H1 (cell line): ENCODE measurements around the gene RIMBP2. TPM values are rescaled to one million over a fixed set of nuclear protein-coding genes. Genes with fewer than 3 reads are reported as not detected.

Experiments used
- CTCF ChIA-PET: fragments of 300-600 bp; sonication (Branson Sonifier 250); formaldehyde crosslinking; loops from one replicate; lab custom pipeline; 2021; ENCODE audit not compliant: partially characterized antibody; lab: Charles Lee
- POLR2A ChIA-PET: fragments of 300-600 bp; sonication (Branson Sonifier 250); formaldehyde crosslinking; loops from one replicate; lab custom pipeline; 2021; ENCODE audit warnings: inconsistent platforms; ENCODE audit not compliant: partially characterized antibody; lab: Charles Lee
- DNase-seq, 2 experiments: peaks; one replicate each; pipeline versions ENCODE4 v3.0.0 to v3.0.0-alpha.2; 2010 to 2022; ENCODE audit warnings: low spot score in 2 of 2, low read depth in 1 of 2, mixed read lengths in 1 of 2
- FAIRE-seq: peaks from 2 replicates; lab custom pipeline; 2011; peaks lifted over from hg19 to GRCh38; lab: Jason Lieb, UNC
- H2AFZ ChIP-seq: 2 replicates; pipeline ENCODE4 v1.8.1; 2012; ENCODE audit warnings: low read length, inconsistent platforms
- H2AK5ac ChIP-seq: 2 replicates; pipeline ENCODE4 v1.6.1; 2013; ENCODE audit warnings: low read depth, low read length
- H2BK120ac ChIP-seq: replicated peaks from 2 replicates; pipeline ENCODE3; 2013; ENCODE audit warnings: low read depth, low read length, inconsistent platforms
- H2BK12ac ChIP-seq: 2 replicates; pipeline ENCODE4 v1.6.1; 2013; ENCODE audit warnings: low read depth, low read length
- H2BK15ac ChIP-seq: 2 replicates; pipeline ENCODE4 v1.6.1; 2013; ENCODE audit warnings: low read length
- H2BK20ac ChIP-seq: 2 replicates; pipeline ENCODE4 v1.6.1; 2013; ENCODE audit warnings: low read length
- H2BK5ac ChIP-seq: 2 replicates; pipeline ENCODE4 v1.6.1; 2013; ENCODE audit warnings: low read depth, low read length
- H3K14ac ChIP-seq: 2 replicates; pipeline ENCODE4 v1.6.1; 2013; ENCODE audit warnings: inconsistent platforms; ENCODE audit not compliant: insufficient read length
- H3K18ac ChIP-seq: 2 replicates; pipeline ENCODE4 v1.6.1; 2013; ENCODE audit warnings: low read length; ENCODE audit errors: extremely low read depth
- H3K23ac ChIP-seq: 2 replicates; pipeline ENCODE4 v1.6.1; 2013; ENCODE audit warnings: inconsistent platforms; ENCODE audit not compliant: insufficient read length
- H3K23me2 ChIP-seq: 2 replicates; pipeline ENCODE4 v1.6.1; 2013; ENCODE audit warnings: low read depth, low read length
- H3K27ac ChIP-seq: 2 replicates; pipeline ENCODE4 v1.6.1; 2011; ENCODE audit warnings: low read depth, low read length, inconsistent platforms
- H3K27me3 ChIP-seq, 4 experiments: replicated peaks in 1 of 4; 1 replicate in 1 of 4; 2 replicates in 3 of 4; pipeline versions ENCODE4 v1.6.1 to v1.8.1; 2011 to 2013; ENCODE audit warnings: low read length in 3 of 4, mild to moderate bottlenecking in 3 of 4, inconsistent platforms in 2 of 4, mixed read lengths in 2 of 4, moderate library complexity in 1 of 4; ENCODE audit not compliant: control insufficient read depth in 3 of 4, insufficient read depth in 3 of 4; ENCODE audit errors: extremely low read depth in 1 of 4
- H3K36me3 ChIP-seq, 4 experiments: 2 replicates each; pipeline versions ENCODE4 v1.6.1 to v1.8.1; 2011 to 2013; ENCODE audit warnings: mild to moderate bottlenecking in 4 of 4, low read length in 3 of 4, moderate library complexity in 2 of 4, control low read depth in 1 of 4, inconsistent platforms in 1 of 4; ENCODE audit not compliant: insufficient read depth in 4 of 4, control insufficient read depth in 2 of 4
- H3K4ac ChIP-seq: replicated peaks from 2 replicates; pipeline ENCODE3; 2013; ENCODE audit warnings: low read length, low read depth, mixed read lengths, inconsistent platforms; ENCODE audit not compliant: insufficient read length
- H3K4me1 ChIP-seq, 4 experiments: replicated peaks in 1 of 4; 1 replicate in 1 of 4; 2 replicates in 3 of 4; pipeline versions ENCODE4 v1.6.1 to v1.8.1; 2011 to 2013; ENCODE audit warnings: low read length in 3 of 4, inconsistent platforms in 2 of 4, mixed read lengths in 1 of 4; ENCODE audit not compliant: insufficient read depth in 4 of 4, control insufficient read depth in 3 of 4
- H3K4me2 ChIP-seq, 2 experiments: 2 replicates each; pipeline versions ENCODE4 v1.6.1 to v1.8.1; 2011 to 2013; ENCODE audit warnings: low read depth in 2 of 2, low read length in 2 of 2, control low read depth in 1 of 2, inconsistent platforms in 1 of 2, mild to moderate bottlenecking in 1 of 2; ENCODE audit not compliant: insufficient read depth in 1 of 2
- H3K4me3 ChIP-seq, 4 experiments: fragments of 200-600, 300-600 bp in 1 of 4; sonication (generic), shearing (Covaris generic), sonication (Bioruptor Twin) in 1 of 4; 2 replicates each; pipeline versions ENCODE4 v1.5.1 to v1.8.1; 2011 to 2016; ENCODE audit warnings: low read length in 4 of 4, low read depth in 3 of 4, control low read depth in 2 of 4, inconsistent platforms in 2 of 4, mild to moderate bottlenecking in 2 of 4, mixed read lengths in 1 of 4, moderate library complexity in 1 of 4; ENCODE audit not compliant: insufficient read depth in 2 of 4; ENCODE audit errors: extremely low read depth in 1 of 4
- H3K56ac ChIP-seq: replicated peaks from 2 replicates; pipeline ENCODE3; 2013; ENCODE audit warnings: low read depth, mild to moderate bottlenecking, mixed read lengths, low read length, inconsistent platforms; ENCODE audit not compliant: insufficient read length
- H3K79me1 ChIP-seq: 2 replicates; pipeline ENCODE4 v1.6.1; 2013; ENCODE audit warnings: low read depth, low read length, control low read depth
- H3K79me2 ChIP-seq, 2 experiments: 2 replicates each; pipeline versions ENCODE4 v1.6.1 to v1.8.1; 2012 to 2013; ENCODE audit warnings: low read length in 2 of 2, mild to moderate bottlenecking in 2 of 2, inconsistent platforms in 1 of 2; ENCODE audit not compliant: insufficient read depth in 2 of 2, control insufficient read depth in 1 of 2
- H3K9ac ChIP-seq, 4 experiments: replicated peaks in 1 of 4; 1 replicate in 1 of 4; 2 replicates in 3 of 4; pipeline versions ENCODE4 v1.6.1 to v1.8.1; 2011 to 2013; ENCODE audit warnings: low read depth in 3 of 4, low read length in 3 of 4, control low read depth in 2 of 4, mild to moderate bottlenecking in 2 of 4, moderate library complexity in 2 of 4, inconsistent platforms in 1 of 4; ENCODE audit errors: extremely low read depth in 1 of 4
- H3K9me3 ChIP-seq, 2 experiments: 2 replicates each; pipeline versions ENCODE4 v1.6.1 to v1.8.1; 2012 to 2013; ENCODE audit warnings: mild to moderate bottlenecking in 2 of 2, moderate library complexity in 2 of 2, control low read depth in 1 of 2, inconsistent platforms in 1 of 2, low read depth in 1 of 2, low read length in 1 of 2, mixed read lengths in 1 of 2; ENCODE audit not compliant: insufficient read depth in 2 of 2
- H4K20me1 ChIP-seq, 2 experiments: replicated peaks in 1 of 2; 2 replicates each; pipeline versions ENCODE3 to v1.8.1; 2011 to 2013; ENCODE audit warnings: inconsistent platforms in 2 of 2, low read length in 2 of 2, mild to moderate bottlenecking in 1 of 2; ENCODE audit not compliant: insufficient read depth in 2 of 2, control insufficient read depth in 1 of 2
- H4K5ac ChIP-seq: 2 replicates; pipeline ENCODE4 v1.6.1; 2013; ENCODE audit warnings: low read length, low read depth, mixed read lengths, inconsistent platforms; ENCODE audit not compliant: insufficient read length
- H4K8ac ChIP-seq: 2 replicates; pipeline ENCODE4 v1.8.0; 2013; ENCODE audit warnings: mild to moderate bottlenecking, moderate library complexity, low read length, inconsistent platforms; ENCODE audit not compliant: insufficient read depth; ENCODE audit errors: extremely low read depth
- H4K91ac ChIP-seq: replicated peaks from 2 replicates; pipeline ENCODE3; 2013; ENCODE audit warnings: low read length, mixed read lengths, inconsistent platforms; ENCODE audit not compliant: insufficient read length
- SP4 ChIP-seq: IDR thresholded peaks from 2 replicates; pipeline ENCODE4 v1.6.1; 2012; ENCODE audit warnings: low read length, inconsistent platforms
- SRF ChIP-seq: IDR thresholded peaks from 2 replicates; pipeline ENCODE4 v1.6.1; 2011; ENCODE audit warnings: mild to moderate bottlenecking, low read depth, low read length, moderate library complexity
- WGBS, 2 experiments: shearing (Covaris generic) in 1 of 2; methylation state at CpG; one replicate each; pipeline versions ENCODE4 v1.1.6 to v1.1.7; 2013 to 2015; ENCODE audit warnings: low lambda C conversion rate in 2 of 2, mixed read lengths in 2 of 2, inconsistent platforms in 1 of 2, low coverage in 1 of 2, missing lambda C conversion rate in 1 of 2; ENCODE audit not compliant: insufficient replicate concordance in 2 of 2, insufficient coverage in 1 of 2, insufficient read length in 1 of 2; ENCODE audit errors: extremely low coverage in 1 of 2, missing lambda C conversion rate in 1 of 2; 5-methylcytosine and 5-hydroxymethylcytosine counted together
- polyA plus RNA-seq, 7 experiments: library from polyadenylated mRNA; depleted of rRNA in 3 of 7; stranded (reverse) in 5 of 7; unstranded in 2 of 7; fragments of >200 nt in 5 of 7; fragments of 200-250 nt in 2 of 7; gene quantifications; 1 replicate in 5 of 7; 2 replicates in 1 of 7; 4 replicates in 1 of 7; pipeline versions ENCODE4 v1.2.1 to v1.2.3, GENCODE V29; 2011 to 2013; ENCODE audit warnings: missing spikeins in 2 of 7, mixed read lengths in 2 of 7
- total RNA-seq: library from RNA; stranded (reverse); fragmentation: NEBNext Ultra II Directional; extraction: Animal tissue kit (Norgen Biotek cat#: 25700); gene quantifications from 2 replicates; pipeline ENCODE4 v1.2.1, GENCODE V29; 2021

The RIMBP2 gene
- total and polyA plus RNA-seq, 2 of the 8 experiments (the other 6 are each of a cell fraction or from before 2014, with no cell fraction given), result 0.18 to 0.65 TPM

GRCh38 chr12:130525384-130526172, 190.5 kb downstream of the RIMBP2 start:
- H3K4me3 ChIP-seq, result no peak overlapping the region
- TF ChIP-seq SP4 (no peak), SRF (no peak)
- TF ChIP-seq, all 59 proteins: peak for 0
- WGBS, 2 experiments, result 87% methylated on average over 10 of the region's 10 CpGs; no CpG with 5 or more reads in 1 of the 2 experiments
- Histone ChIP-seq H3K9me3 (no peaks in the 10 kb centered on the region), H3K18ac (no peak overlapping the region), H2BK15ac (no peak overlapping the region), H2BK120ac (no peak overlapping the region), H2BK12ac (no peak overlapping the region), H3K79me2 (no peaks in the 10 kb centered on the region), H3K36me3 (no peaks in the 10 kb centered on the region), H2BK5ac (no peak overlapping the region), H3K4me1 (peaks cover 0 to 3% (median 0%) of the 10 kb centered on the region in 4 experiments; a peak in 3 of 7 replicates), H2AFZ (no peak overlapping the region), H3K23ac (no peak overlapping the region), H3K79me1 (no peaks in the 10 kb centered on the region), H3K27ac (no peak overlapping the region), H3K27me3 (no peaks in the 10 kb centered on the region), H3K4ac (no peak overlapping the region), H2AK5ac (no peak overlapping the region), H3K23me2 (no peaks in the 10 kb centered on the region), H3K9ac (no peak overlapping the region), H4K91ac (no peak overlapping the region), H3K14ac (no peak overlapping the region), H4K20me1 (peaks cover 0 to 2% of the 10 kb centered on the region in 2 experiments), H4K5ac (no peak overlapping the region), H3K56ac (no peak overlapping the region), H4K8ac (no peak overlapping the region; the same call in 1 of the 2 replicates), H2BK20ac (no peak overlapping the region), H3K4me2 (no peak overlapping the region)
- CTCF ChIA-PET, result interaction anchor here (0.8 to 1.2 kb wide), 2 partner anchors 8 to 51 kb away, joined by 3 read pairs; no protein-coding TSS in a partner anchor
- FAIRE-seq, result no peak
- no peak for DNase-seq
- POLR2A ChIA-PET, result no interaction called here
